MM.1S (cell line): ENCODE results near the gene ZFYVE26.

Experiments
- EZH2 ChIP-seq: fragments of 300-600 bp; sonication (generic); optimal IDR thresholded peaks from 2 replicates; pipeline ENCODE3; 2017; ENCODE audit warnings: low read depth, mild to moderate bottlenecking, antibody characterized with exemption, low read length, mixed read lengths
- EZH2phosphoT487 ChIP-seq: fragments of 300-600 bp; sonication (generic); IDR thresholded peaks from 2 replicates; pipeline ENCODE4 v1.6.1; 2018; ENCODE audit warnings: antibody characterized with exemption, low read length

DNA sequence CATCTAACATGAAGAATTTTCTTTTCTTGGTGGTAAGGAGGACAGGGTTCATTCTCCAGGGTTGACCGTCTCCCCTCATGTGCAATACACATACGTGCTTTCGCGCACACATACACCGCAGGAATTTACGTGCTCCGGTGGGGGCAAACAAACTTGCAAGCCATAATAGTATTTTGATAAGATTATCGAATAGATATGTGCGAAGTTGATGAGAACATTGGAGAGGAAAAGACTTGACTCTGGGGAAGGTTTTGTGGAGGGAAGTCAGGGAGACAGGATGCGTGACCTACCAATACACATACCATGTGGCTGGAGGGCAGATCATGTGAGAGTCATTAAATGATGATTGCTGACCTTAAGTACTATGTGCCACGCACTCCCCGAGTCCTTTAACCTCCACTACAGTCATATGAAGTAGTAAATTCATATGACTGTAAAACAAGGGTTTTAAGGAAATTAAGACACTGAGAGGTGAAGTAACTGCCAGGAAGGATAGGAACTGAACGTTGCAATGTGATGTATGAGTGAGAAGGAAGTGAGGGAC is 4.1 kb upstream of the ZFYVE26 start:
- no peak for TF ChIP-seq EZH2
- no peak for TF ChIP-seq EZH2phosphoT487
